ENCODE measurements around the gene COA3. TPM values are rescaled to one million over a fixed set of nuclear protein-coding genes. Genes with fewer than 3 reads are reported as not detected.
A peak's percentile ranks its signal among the peaks of the same experiment; 100 is the strongest.

Gene COA3
- total RNA-seq, 1 experiment from 2014 or later, result 44.6 TPM

DNA sequence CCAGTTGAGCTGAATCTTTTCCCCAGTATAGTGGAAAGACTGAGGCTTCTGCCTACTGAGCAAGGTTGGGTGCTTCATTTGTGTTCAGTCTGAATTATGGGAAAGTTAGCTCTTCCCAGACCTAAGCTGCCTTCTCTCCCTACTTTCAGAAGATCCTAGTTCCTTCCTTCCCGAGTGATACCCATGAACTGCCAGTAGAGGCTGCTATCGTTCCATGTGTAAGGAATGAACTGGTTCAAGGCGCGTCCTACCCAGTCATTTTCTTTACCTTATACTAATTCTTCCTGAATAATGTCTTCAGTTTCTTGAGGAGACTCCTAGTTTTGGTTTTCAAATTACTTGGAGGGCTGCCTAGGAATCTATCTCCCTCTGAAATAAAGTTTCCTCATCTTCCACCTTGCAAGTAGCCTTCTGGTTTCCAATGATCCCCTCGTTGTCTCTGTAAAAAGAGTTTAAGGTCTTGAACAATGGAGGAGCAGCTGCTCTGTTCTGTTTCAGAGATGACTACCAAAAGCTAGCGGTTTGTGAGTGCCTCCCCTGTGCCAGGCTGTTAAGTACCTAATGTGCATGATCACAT is 44.9 kb upstream of the COA3 start:
- intact Hi-C loops (cut with micrococcal nuclease), result loop anchor here (1.0 kb wide), 1 partner anchor 86 kb away; no protein-coding TSS in a partner anchor
- no peak overlapping the region for H3K27ac ChIP-seq (ENCODE audit: low read length)
- no peaks in the 10 kb centered on the region for H3K79me2 ChIP-seq (ENCODE audit: low read length)
- ATAC-seq (peak; percentile 72), DNase-seq (peak; percentile 63)
- no peak overlapping the region for H3K4me2 ChIP-seq (ENCODE audit: low read length)
- no peaks in the 10 kb centered on the region for H3K9me3 ChIP-seq (ENCODE audit: low read length)
- H3F3A ChIP-seq (ENCODE audit: low read length, unreplicated experiment), result no peaks in the 10 kb centered on the region
- ChIA-PET CTCF (interaction anchor here (0.7 to 1.4 kb wide), 2 partner anchors 86 to 154 kb away, joined by 4 to 7 read pairs; no protein-coding TSS in a partner anchor), POLR2A (ENCODE audit: unreplicated experiment) (no interaction called here)
- H3K36me3 ChIP-seq (ENCODE audit: low read depth, low read length), result peaks cover 43% of the 10 kb centered on the region
- H3K4me3 ChIP-seq (ENCODE audit: low read length), result no peak overlapping the region
- BruUV-seq (replicated peaks), result no TSS peak
- no peaks in the 10 kb centered on the region for H3K27me3 ChIP-seq (ENCODE audit: low read length)
- no peak overlapping the region for H2AFZ ChIP-seq (ENCODE audit: low read length)
- TF ChIP-seq, protein P1, sequence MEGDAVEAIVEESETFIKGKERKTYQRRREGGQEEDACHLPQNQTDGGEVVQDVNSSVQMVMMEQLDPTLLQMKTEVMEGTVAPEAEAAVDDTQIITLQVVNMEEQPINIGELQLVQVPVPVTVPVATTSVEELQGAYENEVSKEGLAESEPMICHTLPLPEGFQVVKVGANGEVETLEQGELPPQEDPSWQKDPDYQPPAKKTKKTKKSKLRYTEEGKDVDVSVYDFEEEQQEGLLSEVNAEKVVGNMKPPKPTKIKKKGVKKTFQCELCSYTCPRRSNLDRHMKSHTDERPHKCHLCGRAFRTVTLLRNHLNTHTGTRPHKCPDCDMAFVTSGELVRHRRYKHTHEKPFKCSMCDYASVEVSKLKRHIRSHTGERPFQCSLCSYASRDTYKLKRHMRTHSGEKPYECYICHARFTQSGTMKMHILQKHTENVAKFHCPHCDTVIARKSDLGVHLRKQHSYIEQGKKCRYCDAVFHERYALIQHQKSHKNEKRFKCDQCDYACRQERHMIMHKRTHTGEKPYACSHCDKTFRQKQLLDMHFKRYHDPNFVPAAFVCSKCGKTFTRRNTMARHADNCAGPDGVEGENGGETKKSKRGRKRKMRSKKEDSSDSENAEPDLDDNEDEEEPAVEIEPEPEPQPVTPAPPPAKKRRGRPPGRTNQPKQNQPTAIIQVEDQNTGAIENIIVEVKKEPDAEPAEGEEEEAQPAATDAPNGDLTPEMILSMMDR (conservative IDR thresholded peaks at IDR 0.05; ENCODE audit: low read depth, low read length), result peak; percentile 81
- no peak for TF ChIP-seq EZH2phosphoT487 (IDR thresholded peaks at IDR 0.05; ENCODE audit: borderline replicate concordance, low read length)
- no peak for TF ChIP-seq EZH2 (IDR thresholded peaks at IDR 0.05; ENCODE audit: low read length, unreplicated experiment)
- no peaks in the 10 kb centered on the region for H4K20me1 ChIP-seq (ENCODE audit: low read length)
- no peak overlapping the region for H3K9ac ChIP-seq (ENCODE audit: low read length)
- H3K4me1 ChIP-seq (ENCODE audit: insufficient read depth, low read length), result peaks cover 8% of the 10 kb centered on the region
- H3K9me2 ChIP-seq (replicated peaks; ENCODE audit: low read length), result no peaks in the 10 kb centered on the region

DNA sequence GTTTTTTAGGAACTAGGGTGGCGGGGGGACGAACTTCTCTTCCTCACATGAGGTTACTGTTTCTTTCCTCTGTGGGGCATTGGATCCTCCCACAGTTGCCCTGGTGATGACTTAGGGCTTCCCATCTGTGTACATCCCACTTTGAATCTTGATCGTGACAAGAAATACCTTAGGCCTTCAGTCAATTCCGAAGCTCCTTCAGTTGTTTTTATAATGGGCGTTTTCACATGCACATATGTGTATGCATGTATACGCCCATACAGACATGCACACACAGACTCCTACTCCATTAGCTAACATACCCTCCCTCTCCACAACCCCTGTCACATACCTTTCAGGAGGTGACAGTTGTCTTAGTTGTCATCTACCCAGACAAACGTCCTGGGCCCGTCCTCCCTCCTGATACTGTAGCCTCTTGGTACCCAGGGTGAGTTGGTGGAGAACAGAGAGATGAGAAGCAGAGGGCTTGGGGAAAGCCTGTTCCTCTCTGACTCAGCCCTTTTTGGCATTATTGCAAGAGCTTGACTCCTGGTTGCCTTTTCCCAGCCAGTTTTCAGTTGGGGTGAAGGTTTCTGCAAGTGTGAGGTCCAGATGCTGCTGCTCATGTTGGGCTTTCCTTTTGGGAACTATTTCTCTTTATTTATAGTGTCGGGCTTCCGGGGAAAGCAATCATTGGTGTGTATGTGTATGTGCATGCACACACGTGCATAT is 43.6 kb upstream of the COA3 start:
- Histone ChIP-seq H3K36me3 (ENCODE audit: low read depth, low read length) (peaks cover 53% of the 10 kb centered on the region), H3K9ac (ENCODE audit: low read length) (no peak overlapping the region), H4K20me1 (ENCODE audit: low read length) (no peaks in the 10 kb centered on the region), H3K4me1 (ENCODE audit: insufficient read depth, low read length) (peaks cover 8% of the 10 kb centered on the region), H3K9me2 (replicated peaks; ENCODE audit: low read length) (no peaks in the 10 kb centered on the region), H3K27ac (ENCODE audit: low read length) (no peak overlapping the region), H3K4me3 (ENCODE audit: low read length) (no peak overlapping the region), H3K9me3 (ENCODE audit: low read length) (no peaks in the 10 kb centered on the region), H2AFZ (ENCODE audit: low read length) (no peak overlapping the region), H3F3A (ENCODE audit: low read length, unreplicated experiment) (no peaks in the 10 kb centered on the region), H3K27me3 (ENCODE audit: low read length) (no peaks in the 10 kb centered on the region), H3K79me2 (ENCODE audit: low read length) (no peaks in the 10 kb centered on the region), H3K4me2 (ENCODE audit: low read length) (no peak overlapping the region)
- intact Hi-C loops (cut with micrococcal nuclease), result no loop called here
- TF ChIP-seq, protein P1 (conservative IDR thresholded peaks at IDR 0.05; ENCODE audit: low read depth, low read length), result no peak
- TF ChIP-seq EZH2phosphoT487 (IDR thresholded peaks at IDR 0.05; ENCODE audit: borderline replicate concordance, low read length) (no peak), EZH2 (IDR thresholded peaks at IDR 0.05; ENCODE audit: low read length, unreplicated experiment) (no peak)
- no peak for DNase-seq
- BruUV-seq (replicated peaks), result TSS peak; percentile 16
- ATAC-seq, result 0 out of 2 replicates have a peak, but pooled peaks have one; percentile 18
- ChIA-PET POLR2A (ENCODE audit: unreplicated experiment) (no interaction called here), CTCF (interaction anchor here (1.4 kb wide), 1 partner anchor 87 kb away, joined by 7 read pairs; no protein-coding TSS in a partner anchor)

DNA sequence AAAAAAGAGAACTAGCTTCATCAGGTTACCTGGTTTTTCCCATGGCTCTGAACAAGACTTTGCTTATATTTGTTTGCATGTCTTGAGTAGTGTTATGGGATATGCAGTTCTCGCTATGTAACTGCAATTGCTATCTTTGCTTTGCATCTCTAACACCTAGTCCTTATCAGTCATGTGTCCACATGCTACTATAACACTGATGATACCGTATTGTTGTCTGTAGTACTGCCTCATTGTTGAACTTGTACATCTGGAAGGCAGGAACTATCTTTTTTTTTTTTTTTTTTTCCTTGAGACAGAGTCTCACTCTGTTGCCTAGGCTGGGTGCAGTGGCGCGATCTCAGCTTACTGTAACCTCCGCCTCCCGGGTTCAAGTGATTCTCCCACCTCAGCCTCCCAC is 37.2 kb upstream of the COA3 start:
- no TSS peak for BruUV-seq (replicated peaks)
- Histone ChIP-seq H3K27ac (ENCODE audit: low read length) (no peak overlapping the region), H3K4me3 (ENCODE audit: low read length) (no peak overlapping the region), H3K79me2 (ENCODE audit: low read length) (peaks cover 45% of the 10 kb centered on the region), H3K36me3 (ENCODE audit: low read depth, low read length) (peaks cover 19% of the 10 kb centered on the region), H3F3A (ENCODE audit: low read length, unreplicated experiment) (no peaks in the 10 kb centered on the region), H3K27me3 (ENCODE audit: low read length) (no peaks in the 10 kb centered on the region), H3K9me2 (replicated peaks; ENCODE audit: low read length) (no peaks in the 10 kb centered on the region), H3K9me3 (ENCODE audit: low read length) (no peaks in the 10 kb centered on the region), H2AFZ (ENCODE audit: low read length) (no peak overlapping the region), H3K4me1 (ENCODE audit: insufficient read depth, low read length) (peaks cover 12% of the 10 kb centered on the region), H3K9ac (ENCODE audit: low read length) (no peak overlapping the region), H4K20me1 (ENCODE audit: low read length) (no peaks in the 10 kb centered on the region), H3K4me2 (ENCODE audit: low read length) (no peak overlapping the region)
- intact Hi-C loops (cut with micrococcal nuclease), result no loop called here
- POLR2A ChIA-PET (ENCODE audit: unreplicated experiment), result no interaction called here
- CTCF ChIA-PET, result no interaction called here
- DNase-seq (no peak), ATAC-seq (no peak)
- no peak for TF ChIP-seq EZH2 (IDR thresholded peaks at IDR 0.05; ENCODE audit: low read length, unreplicated experiment)
- TF ChIP-seq, protein P1 (conservative IDR thresholded peaks at IDR 0.05; ENCODE audit: low read depth, low read length), result no peak
- no peak for TF ChIP-seq EZH2phosphoT487 (IDR thresholded peaks at IDR 0.05; ENCODE audit: borderline replicate concordance, low read length)

Data from PC-3 (cell line).